Tongue (tissue), 2 donors: ENCODE results near the gene HOXC5. TPM values are rescaled to one million over a fixed set of nuclear protein-coding genes. Genes with fewer than 3 reads are reported as not detected.

Source experiments
- DNase-seq: peaks from one replicate; pipeline ENCODE4 v3.0.0-alpha.2; 2015
- total RNA-seq: library from RNA; depleted of rRNA; stranded (reverse); fragments of >200 nt; gene quantifications from one replicate; pipeline ENCODE4 v1.2.3, GENCODE V29; 2014

Gene HOXC5
- total RNA-seq, 1 donor from 2014 or later, result not detected

DNA sequence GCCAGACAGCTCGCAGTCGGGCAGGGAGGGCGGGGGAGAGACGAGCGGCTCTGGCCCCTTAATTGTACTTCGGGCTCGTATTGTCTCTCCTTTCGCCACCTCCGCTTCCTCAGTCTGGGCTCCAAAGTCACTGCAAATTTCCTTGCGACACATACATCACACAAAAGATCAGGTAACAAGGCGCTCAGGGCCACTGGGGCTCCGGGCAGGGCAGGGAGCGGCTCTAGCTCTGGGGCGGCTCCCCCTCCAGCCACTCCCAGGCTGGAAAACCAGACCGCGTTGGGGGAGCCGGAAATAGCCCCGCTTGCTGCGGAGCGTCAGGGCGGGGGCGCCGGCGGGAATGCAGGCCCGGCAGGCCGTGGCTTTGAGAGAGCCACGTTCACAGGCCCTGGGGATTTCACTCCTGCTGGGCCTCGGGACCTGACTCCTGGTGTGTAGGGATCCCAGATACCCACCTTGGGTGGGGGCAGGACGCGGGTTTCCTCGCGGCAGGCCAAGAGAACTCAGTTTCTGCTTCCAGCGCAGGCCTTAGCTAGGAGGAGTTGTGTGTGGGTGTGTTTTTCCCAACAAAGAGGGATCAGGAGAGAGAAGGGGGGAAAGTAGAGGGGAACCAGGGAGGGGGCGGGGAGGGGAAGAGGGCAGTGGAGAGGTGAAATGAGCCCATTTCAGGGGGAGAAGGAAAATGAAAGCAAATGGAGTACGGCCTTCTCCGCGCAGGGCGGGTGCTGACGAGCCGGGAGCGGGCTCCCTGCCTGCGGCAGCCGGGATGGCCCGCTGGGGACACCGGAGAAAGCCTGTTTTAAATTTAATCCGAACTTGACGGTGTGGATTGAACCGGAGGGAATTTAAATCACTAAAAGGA is 37.2 kb upstream of the HOXC5 start:
- DNase-seq, result no peak

- DNase-seq, result no peak
Measured at GRCh38 chr12:53996240-53997203, 36.3 kb upstream of the HOXC5 start.

GRCh38 chr12:53997204-53998109 is 35.4 kb upstream of the HOXC5 start:
- no peak for DNase-seq

DNA sequence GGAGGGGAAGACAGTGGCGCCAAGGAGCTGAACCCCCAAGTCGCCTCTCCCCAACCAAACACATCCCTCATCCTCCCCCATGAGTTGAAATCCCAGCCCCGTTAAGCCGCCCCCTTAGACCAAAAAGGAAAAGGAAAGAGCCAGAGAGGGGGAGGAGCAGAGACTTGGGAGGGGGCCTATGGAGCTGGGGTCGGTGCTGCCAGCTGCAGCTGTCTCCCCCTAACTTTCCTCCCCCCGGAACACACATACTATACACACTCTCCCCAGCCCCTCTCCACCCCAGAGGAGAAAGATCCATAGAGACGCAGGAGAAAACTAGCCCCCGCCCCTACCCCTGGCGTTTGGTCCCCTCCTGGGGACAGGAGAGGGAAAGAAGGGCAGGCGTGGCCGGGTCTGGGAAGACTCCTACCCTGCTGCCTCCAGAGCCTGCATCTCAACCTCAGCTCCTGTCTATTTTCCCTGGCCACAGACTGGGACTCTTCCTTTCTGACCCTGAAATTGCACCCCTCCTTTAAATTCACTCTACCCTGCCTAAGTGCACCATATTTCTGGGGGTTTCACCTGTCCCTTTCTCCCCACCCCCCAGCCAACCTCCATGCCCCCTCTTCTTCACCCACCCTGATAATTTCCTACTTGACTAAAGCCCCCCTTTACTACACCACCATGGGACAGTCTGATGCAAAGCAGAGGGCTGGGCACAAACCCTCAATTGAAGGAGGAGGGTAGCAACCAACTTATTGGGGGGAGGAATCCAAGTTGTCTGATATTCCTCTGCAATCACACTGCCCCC is 34.5 kb upstream of the HOXC5 start:
- no peak for DNase-seq

- DNase-seq, result no peak
Measured at GRCh38 chr12:53998900-53999236, 34.0 kb upstream of the HOXC5 start.

GRCh38 chr12:53999559-54000115 is 33.2 kb upstream of the HOXC5 start:
- no peak for DNase-seq

DNA sequence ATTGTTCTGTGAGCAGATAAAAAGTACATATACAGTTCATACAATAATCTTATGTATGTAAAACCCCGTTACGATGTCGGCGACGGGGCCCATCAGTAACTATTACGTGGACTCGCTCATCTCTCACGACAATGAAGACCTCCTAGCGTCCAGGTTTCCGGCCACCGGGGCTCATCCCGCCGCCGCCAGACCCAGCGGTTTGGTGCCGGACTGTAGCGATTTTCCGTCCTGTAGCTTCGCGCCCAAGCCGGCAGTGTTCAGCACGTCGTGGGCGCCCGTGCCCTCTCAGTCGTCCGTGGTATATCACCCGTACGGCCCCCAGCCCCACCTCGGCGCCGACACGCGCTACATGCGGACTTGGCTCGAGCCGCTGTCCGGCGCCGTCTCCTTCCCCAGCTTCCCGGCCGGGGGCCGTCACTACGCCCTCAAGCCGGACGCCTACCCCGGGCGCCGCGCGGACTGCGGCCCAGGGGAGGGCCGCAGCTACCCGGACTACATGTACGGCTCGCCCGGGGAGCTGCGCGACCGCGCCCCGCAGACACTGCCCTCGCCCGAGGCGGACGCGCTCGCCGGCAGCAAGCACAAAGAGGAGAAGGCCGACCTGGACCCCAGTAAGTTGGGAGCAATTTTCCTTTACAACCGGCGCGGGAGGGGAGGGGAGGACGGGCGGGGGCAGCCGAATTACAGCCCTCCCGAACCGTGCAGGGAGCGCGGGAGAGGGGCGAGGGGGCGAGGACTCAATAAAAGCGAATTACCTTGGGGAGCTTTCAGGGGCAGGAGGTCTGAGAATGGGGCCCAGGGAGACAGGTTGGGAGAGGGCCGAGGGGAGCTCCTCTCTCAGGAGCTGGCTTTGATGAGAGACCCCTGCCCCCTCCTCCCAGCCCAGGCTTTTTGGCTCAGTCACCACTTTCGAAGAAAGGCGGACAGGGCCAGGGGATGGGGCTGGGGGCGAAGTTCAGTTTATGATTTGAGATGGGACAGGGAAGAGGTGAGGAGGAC is 32.4 kb upstream of the HOXC5 start, which contains the start of gene HOXC9:
Gene HOXC9 (plus strand): TSS at position 46 of the 999 bp plus-strand sequence. CDS start 28 bp downstream, at position 74.
- DNase-seq, result no peak

- no peak for DNase-seq
Measured at GRCh38 chr12:54001283-54002187, 31.3 kb upstream of the HOXC5 start.

DNA sequence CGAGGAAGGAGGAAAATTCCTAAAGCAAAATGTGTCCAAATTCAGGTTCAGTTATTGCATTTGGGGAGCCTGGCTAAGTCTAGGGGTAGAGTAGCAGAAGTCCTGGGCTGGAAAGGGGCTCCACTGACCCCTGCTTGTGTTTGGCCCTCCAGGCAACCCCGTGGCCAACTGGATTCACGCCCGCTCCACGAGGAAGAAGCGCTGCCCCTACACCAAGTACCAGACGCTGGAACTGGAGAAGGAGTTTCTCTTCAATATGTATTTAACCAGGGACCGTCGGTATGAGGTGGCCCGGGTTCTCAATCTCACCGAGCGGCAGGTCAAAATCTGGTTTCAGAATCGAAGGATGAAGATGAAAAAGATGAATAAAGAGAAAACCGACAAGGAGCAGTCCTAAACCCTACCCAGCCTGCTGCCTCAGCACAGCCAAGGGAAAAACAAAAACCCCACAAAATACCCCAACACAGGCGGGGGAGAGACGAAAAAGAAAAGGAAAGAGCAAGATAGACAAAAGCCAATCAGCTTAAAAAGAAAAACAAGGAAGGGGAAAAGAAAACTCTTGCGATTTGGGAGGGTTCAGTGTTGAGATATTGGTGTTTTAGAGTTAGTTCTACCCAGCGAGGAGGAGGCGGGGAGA is 30.5 kb upstream of the HOXC5 start:
- DNase-seq, result no peak

GRCh38 chr12:54002915-54003389 is 29.9 kb upstream of the HOXC5 start:
- no peak for DNase-seq

- no peak for DNase-seq
Measured at GRCh38 chr12:54003625-54004024, 29.2 kb upstream of the HOXC5 start.

- no peak for DNase-seq
Measured at GRCh38 chr12:54004063-54004840, 28.6 kb upstream of the HOXC5 start.

GRCh38 chr12:54004841-54005530 is 27.9 kb upstream of the HOXC5 start:
- no peak for DNase-seq

DNA sequence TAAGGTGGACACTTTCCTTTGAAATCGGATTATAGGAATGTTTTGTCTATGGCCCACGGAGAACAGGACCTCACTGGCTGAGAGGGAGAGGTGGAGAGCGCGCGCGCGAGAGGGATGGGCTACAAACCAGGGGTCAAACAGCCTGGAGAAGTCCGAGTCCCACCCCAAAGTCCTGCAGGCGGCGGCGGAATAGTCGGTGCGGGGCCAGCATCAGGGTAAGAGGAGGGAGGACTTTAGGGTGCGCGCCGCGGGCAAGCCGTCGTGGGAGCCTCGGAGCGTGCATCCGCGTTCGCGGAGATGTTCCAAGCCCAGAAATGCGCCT is 27.4 kb upstream of the HOXC5 start:
- DNase-seq, result no peak

GRCh38 chr12:54005853-54006558 is 26.8 kb upstream of the HOXC5 start:
- peak; percentile 94 for DNase-seq
